M059J (cell line): ENCODE measurements around the gene LY6G5C. TPM values are rescaled to one million over a fixed set of nuclear protein-coding genes. Genes with fewer than 3 reads are reported as not detected.

Experiments used
- total RNA-seq: library from RNA; depleted of rRNA; stranded (reverse); fragments of >200 nt; shearing (Covaris generic); gene quantifications from 2 replicates; pipeline ENCODE4 v1.2.3, GENCODE V29; 2014; rRNA removed

Gene LY6G5C
- total RNA-seq, 1 experiment from 2014 or later: 2.0 TPM

Other genes starting within 250 kb of the LY6G5C start
- gene MICB, start 182.9 kb downstream of the LY6G5C start, total RNA-seq: 47.6 and 59.9 TPM in 2 replicates
- not detected in 2 replicates for gene MCCD1, start 152.1 kb downstream of the LY6G5C start, total RNA-seq
- gene DDX39B, start 139.1 kb downstream of the LY6G5C start, total RNA-seq: 351 and 506 TPM in 2 replicates
- gene ATP6V1G2, start 134.5 kb downstream of the LY6G5C start, total RNA-seq: 0.20 TPM in 1 of 2 replicates, not detected in the other
- 12.8 and 25.7 TPM in 2 replicates for gene NFKBIL1, start 133.5 kb downstream of the LY6G5C start, total RNA-seq
- gene LTA, start 108.8 kb downstream of the LY6G5C start, total RNA-seq: not detected in 2 replicates
- 0.47 and 0.62 TPM in 2 replicates for gene TNF, start 105.5 kb downstream of the LY6G5C start, total RNA-seq
- 2.1 and 4.6 TPM in 2 replicates for gene LTB, start 98.6 kb downstream of the LY6G5C start, total RNA-seq
- gene LST1, start 94.8 kb downstream of the LY6G5C start, total RNA-seq: not detected in 2 replicates
- gene NCR3, start 88.1 kb downstream of the LY6G5C start, total RNA-seq: not detected in 2 replicates
- not detected in 2 replicates for gene AIF1, start 65.8 kb downstream of the LY6G5C start, total RNA-seq
- 71.4 and 121 TPM in 2 replicates for gene PRRC2A, start 60.4 kb downstream of the LY6G5C start, total RNA-seq
- 194 and 317 TPM in 2 replicates for gene BAG6, start 28.4 kb downstream of the LY6G5C start, total RNA-seq
- gene APOM, start 25.2 kb downstream of the LY6G5C start, total RNA-seq: 3.7 and 6.9 TPM in 2 replicates
- 29.9 and 37.5 TPM in 2 replicates for gene C6orf47, start 20.3 kb downstream of the LY6G5C start, total RNA-seq
- gene GPANK1, start 16.1 kb downstream of the LY6G5C start, total RNA-seq: 17.7 and 31.6 TPM in 2 replicates
- 645 and 1,183 TPM in 2 replicates for gene CSNK2B, start 15.0 kb downstream of the LY6G5C start, total RNA-seq
- 0.10 and 1.1 TPM in 2 replicates for gene LY6G5B, start 11.1 kb downstream of the LY6G5C start, total RNA-seq
- 37.0 and 51.9 TPM in 2 replicates for gene ABHD16A, start 22.3 kb upstream of the LY6G5C start, total RNA-seq
- gene LY6G6F, start 25.8 kb upstream of the LY6G5C start, total RNA-seq: not detected in 2 replicates
- gene LY6G6D, start 34.3 kb upstream of the LY6G5C start, total RNA-seq: not detected in 2 replicates
- not detected in 2 replicates for gene LY6G6C, start 40.7 kb upstream of the LY6G5C start, total RNA-seq
- not detected in 2 replicates for gene MPIG6B, start 42.3 kb upstream of the LY6G5C start, total RNA-seq
- gene DDAH2, start 48.2 kb upstream of the LY6G5C start, total RNA-seq: 75.1 and 90.7 TPM in 2 replicates
- 1,686 and 1,715 TPM in 2 replicates for gene CLIC1, start 55.5 kb upstream of the LY6G5C start, total RNA-seq
- 12.8 and 19.4 TPM in 2 replicates for gene MSH5, start 58.9 kb upstream of the LY6G5C start, total RNA-seq
- 1.7 TPM in 1 of 2 replicates, not detected in the other for gene SAPCD1, start 81.6 kb upstream of the LY6G5C start, total RNA-seq
- gene VWA7, start 96.3 kb upstream of the LY6G5C start, total RNA-seq: 0.94 and 1.8 TPM in 2 replicates
- 33.1 and 51.2 TPM in 2 replicates for gene VARS1, start 114.7 kb upstream of the LY6G5C start, total RNA-seq
- 162 and 306 TPM in 2 replicates for gene LSM2, start 125.9 kb upstream of the LY6G5C start, total RNA-seq
- 0.30 and 2.5 TPM in 2 replicates for gene HSPA1L, start 134.2 kb upstream of the LY6G5C start, total RNA-seq
- 163 and 238 TPM in 2 replicates for gene HSPA1A, start 134.5 kb upstream of the LY6G5C start, total RNA-seq
- gene HSPA1B, start 146.7 kb upstream of the LY6G5C start, total RNA-seq: 185 and 359 TPM in 2 replicates
- 210 and 218 TPM in 2 replicates for gene NEU1, start 181.8 kb upstream of the LY6G5C start, total RNA-seq
- gene SLC44A4, start 197.9 kb upstream of the LY6G5C start, total RNA-seq: 0.20 TPM in 1 of 2 replicates, not detected in the other
- gene EHMT2, start 216.6 kb upstream of the LY6G5C start, total RNA-seq: 51.0 and 73.4 TPM in 2 replicates
- 0.76 and 2.3 TPM in 2 replicates for gene ZBTB12, start 221.0 kb upstream of the LY6G5C start, total RNA-seq
- gene C2, start 246.7 kb upstream of the LY6G5C start, total RNA-seq: 2.9 and 3.3 TPM in 2 replicates